ENCODE data around the gene AQP12B. TPM values are rescaled to one million over a fixed set of nuclear protein-coding genes. Genes with fewer than 3 reads are reported as not detected.

Gene AQP12B
- total and polyA plus RNA-seq, 8 donors: 0.14 TPM; not detected in 7

- no peak for DNase-seq
- no peak for TF ChIP-seq CTCF (IDR thresholded peaks at IDR 0.05)
- intact Hi-C loops (cut with DNase I): no loop called here
These were observed 25.8 kb upstream of the AQP12B start for GRCh38 chr2:240708457-240708856.

GRCh38 chr2:240707821-240708220 is 25.1 kb upstream of the AQP12B start:
- Histone ChIP-seq H3K4me1 (no peaks in the 10 kb centered on the region), H3K9me3 (no peaks in the 10 kb centered on the region), H3K36me3 (no peaks in the 10 kb centered on the region), H3K27me3 (peaks cover 0 to 25% of the 10 kb centered on the region in 2 donors), H3K4me3 (no peak overlapping the region), H3K27ac (no peak overlapping the region)
- intact Hi-C loops (cut with DNase I): no loop called here
- ATAC-seq (no peak), DNase-seq (peak in 1 of 4 donors; percentile 17)
- no peak for TF ChIP-seq CTCF (IDR thresholded peaks at IDR 0.05)

More at GRCh38 chr2:240708457-240708856, 25.8 kb upstream of the AQP12B start:
- ATAC-seq: no peak
- no peaks in the 10 kb centered on the region for H3K36me3 ChIP-seq
- no peak overlapping the region for H3K4me3 ChIP-seq
- H3K27me3 ChIP-seq: peaks cover 0 to 19% of the 10 kb centered on the region in 2 donors
- no peaks in the 10 kb centered on the region for H3K9me3 ChIP-seq
- no peaks in the 10 kb centered on the region for H3K4me1 ChIP-seq
- no peak overlapping the region for H3K27ac ChIP-seq

- Histone ChIP-seq H3K4me1 (no peaks in the 10 kb centered on the region), H3K36me3 (no peaks in the 10 kb centered on the region), H3K4me3 (no peak overlapping the region), H3K9me3 (no peaks in the 10 kb centered on the region), H3K27me3 (peaks cover 0 to 28% of the 10 kb centered on the region in 2 donors), H3K27ac (no peak overlapping the region)
- ATAC-seq (no peak), DNase-seq (peak in 1 of 4 donors; percentile 54)
- intact Hi-C loops (cut with DNase I): no loop called here
- no peak for TF ChIP-seq CTCF (IDR thresholded peaks at IDR 0.05)
These were observed 24.5 kb upstream of the AQP12B start for GRCh38 chr2:240707043-240707756.

- DNase-seq: peak; percentile 8 to 34 (median 22)
- Histone ChIP-seq H3K4me3 (no peak overlapping the region), H3K4me1 (no peaks in the 10 kb centered on the region), H3K36me3 (no peaks in the 10 kb centered on the region), H3K27ac (no peak overlapping the region), H3K27me3 (peaks cover 0 to 43% of the 10 kb centered on the region in 2 donors), H3K9me3 (no peaks in the 10 kb centered on the region)
- no peak for TF ChIP-seq CTCF (IDR thresholded peaks at IDR 0.05)
- intact Hi-C loops (cut with DNase I): no loop called here
- ATAC-seq: peak; percentile 56
These were observed 22.6 kb upstream of the AQP12B start for GRCh38 chr2:240705204-240705791.

GRCh38 chr2:240704651-240705050 is 22.0 kb upstream of the AQP12B start:
- H3K27me3 ChIP-seq: peaks cover 0 to 47% of the 10 kb centered on the region in 2 donors
- TF ChIP-seq CTCF (IDR thresholded peaks at IDR 0.05): no peak
- H3K4me1 ChIP-seq: no peaks in the 10 kb centered on the region
- H3K36me3 ChIP-seq: no peaks in the 10 kb centered on the region
- no peak overlapping the region for H3K27ac ChIP-seq
- intact Hi-C loops (cut with DNase I): no loop called here
- H3K4me3 ChIP-seq: no peak overlapping the region
- H3K9me3 ChIP-seq: no peaks in the 10 kb centered on the region
- DNase-seq (peak in 2 of 4 donors; percentile 17 to 66), ATAC-seq (no peak)
